ENCODE measurements around the gene SDHC. TPM values are rescaled to one million over a fixed set of nuclear protein-coding genes. Genes with fewer than 3 reads are reported as not detected.

Gene SDHC
- total RNA-seq, 1 donor from 2014 or later, result 42.8 TPM

GRCh38 chr1:161273402-161273801 lies 40.8 kb upstream of the SDHC start:
- no peak for DNase-seq (ENCODE audit: low read depth)
- no peak overlapping the region for H3K4me3 ChIP-seq (ENCODE audit: low read depth, low read length)
- no peak for TF ChIP-seq CTCF (IDR thresholded peaks at IDR 0.05; ENCODE audit: insufficient read depth, low read length, poor library complexity, severe bottlenecking)
- peaks cover 3% of the 10 kb centered on the region for H3K27me3 ChIP-seq (ENCODE audit: control insufficient read depth, insufficient read depth, low read length)
- no peaks in the 10 kb centered on the region for H3K36me3 ChIP-seq (ENCODE audit: control insufficient read depth, insufficient read depth, low read length)

GRCh38 chr1:161274874-161275273 lies 39.3 kb upstream of the SDHC start:
- TF ChIP-seq CTCF (IDR thresholded peaks at IDR 0.05; ENCODE audit: insufficient read depth, low read length, poor library complexity, severe bottlenecking), result no peak
- no peak for DNase-seq (ENCODE audit: low read depth)
- Histone ChIP-seq H3K27me3 (ENCODE audit: control insufficient read depth, insufficient read depth, low read length) (peaks cover 3% of the 10 kb centered on the region), H3K4me3 (ENCODE audit: low read depth, low read length) (no peak overlapping the region), H3K36me3 (ENCODE audit: control insufficient read depth, insufficient read depth, low read length) (no peaks in the 10 kb centered on the region)

GRCh38 chr1:161282991-161283390 lies 31.2 kb upstream of the SDHC start:
- no peak overlapping the region for H3K4me3 ChIP-seq (ENCODE audit: low read depth, low read length)
- peaks cover 5% of the 10 kb centered on the region for H3K27me3 ChIP-seq (ENCODE audit: control insufficient read depth, insufficient read depth, low read length)
- TF ChIP-seq CTCF (IDR thresholded peaks at IDR 0.05; ENCODE audit: insufficient read depth, low read length, poor library complexity, severe bottlenecking), result no peak
- DNase-seq (ENCODE audit: low read depth), result no peak
- no peaks in the 10 kb centered on the region for H3K36me3 ChIP-seq (ENCODE audit: control insufficient read depth, insufficient read depth, low read length)

- Histone ChIP-seq H3K27me3 (ENCODE audit: control insufficient read depth, insufficient read depth, low read length) (peaks cover 5% of the 10 kb centered on the region), H3K36me3 (ENCODE audit: control insufficient read depth, insufficient read depth, low read length) (no peaks in the 10 kb centered on the region), H3K4me3 (ENCODE audit: low read depth, low read length) (no peak overlapping the region)
- no peak for DNase-seq (ENCODE audit: low read depth)
- TF ChIP-seq CTCF (IDR thresholded peaks at IDR 0.05; ENCODE audit: insufficient read depth, low read length, poor library complexity, severe bottlenecking), result no peak
Observed at GRCh38 chr1:161285113-161285512, 29.1 kb upstream of the SDHC start.

GRCh38 chr1:161285521-161285920 lies 28.7 kb upstream of the SDHC start:
- no peak for TF ChIP-seq CTCF (IDR thresholded peaks at IDR 0.05; ENCODE audit: insufficient read depth, low read length, poor library complexity, severe bottlenecking)
- no peaks in the 10 kb centered on the region for H3K36me3 ChIP-seq (ENCODE audit: control insufficient read depth, insufficient read depth, low read length)
- H3K27me3 ChIP-seq (ENCODE audit: control insufficient read depth, insufficient read depth, low read length), result peaks cover 5% of the 10 kb centered on the region
- DNase-seq (ENCODE audit: low read depth), result no peak
- H3K4me3 ChIP-seq (ENCODE audit: low read depth, low read length), result no peak overlapping the region

GRCh38 chr1:161287482-161288054 lies 26.6 kb upstream of the SDHC start:
- no peak for TF ChIP-seq CTCF (IDR thresholded peaks at IDR 0.05; ENCODE audit: insufficient read depth, low read length, poor library complexity, severe bottlenecking)
- DNase-seq (ENCODE audit: low read depth), result no peak
- H3K27me3 ChIP-seq (ENCODE audit: control insufficient read depth, insufficient read depth, low read length), result peaks cover 5% of the 10 kb centered on the region
- no peaks in the 10 kb centered on the region for H3K36me3 ChIP-seq (ENCODE audit: control insufficient read depth, insufficient read depth, low read length)
- no peak overlapping the region for H3K4me3 ChIP-seq (ENCODE audit: low read depth, low read length)

All from kidney epithelial cell (primary cell).